Measurements from ENCODE around the gene DZIP1. TPM values are rescaled to one million over a fixed set of nuclear protein-coding genes. Genes with fewer than 3 reads are reported as not detected.

The DZIP1 gene
- total and polyA plus RNA-seq, 2 of the 13 experiments (the other 11 are each of a cell fraction or from before 2014, with no cell fraction given), result 11.0 to 36.7 TPM

DNA sequence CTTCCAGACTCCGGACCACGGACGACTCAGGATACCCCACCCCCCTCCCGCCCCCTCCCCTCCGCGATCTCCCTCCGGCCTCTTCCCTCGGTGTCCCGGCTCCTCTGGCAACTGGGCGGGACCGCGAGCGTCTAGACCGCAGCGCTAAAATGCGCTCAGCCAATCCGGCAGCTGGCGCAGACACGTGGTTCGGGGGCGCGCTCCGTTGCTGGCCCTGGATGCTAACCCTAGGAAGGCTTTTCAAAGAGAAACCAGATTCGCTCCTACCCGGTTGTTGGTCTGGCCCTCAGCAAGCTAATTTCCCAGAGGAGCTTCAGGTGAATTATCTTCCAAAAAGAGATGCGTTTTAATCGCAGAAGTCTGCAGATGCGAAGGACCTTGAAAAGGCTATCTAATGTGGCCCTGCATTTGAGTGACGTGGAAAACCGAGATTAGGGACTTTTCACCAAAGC, at the start of gene DZIP1 (continued):
- TF ChIP-seq, protein P1, sequence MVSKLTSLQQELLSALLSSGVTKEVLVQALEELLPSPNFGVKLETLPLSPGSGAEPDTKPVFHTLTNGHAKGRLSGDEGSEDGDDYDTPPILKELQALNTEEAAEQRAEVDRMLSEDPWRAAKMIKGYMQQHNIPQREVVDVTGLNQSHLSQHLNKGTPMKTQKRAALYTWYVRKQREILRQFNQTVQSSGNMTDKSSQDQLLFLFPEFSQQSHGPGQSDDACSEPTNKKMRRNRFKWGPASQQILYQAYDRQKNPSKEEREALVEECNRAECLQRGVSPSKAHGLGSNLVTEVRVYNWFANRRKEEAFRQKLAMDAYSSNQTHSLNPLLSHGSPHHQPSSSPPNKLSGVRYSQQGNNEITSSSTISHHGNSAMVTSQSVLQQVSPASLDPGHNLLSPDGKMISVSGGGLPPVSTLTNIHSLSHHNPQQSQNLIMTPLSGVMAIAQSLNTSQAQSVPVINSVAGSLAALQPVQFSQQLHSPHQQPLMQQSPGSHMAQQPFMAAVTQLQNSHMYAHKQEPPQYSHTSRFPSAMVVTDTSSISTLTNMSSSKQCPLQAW (CRISPR knock-in tag; IDR thresholded peaks at IDR 0.05), result no peak
- TF ChIP-seq NFYC (CRISPR knock-in tag; IDR thresholded peaks at IDR 0.05), result peak; percentile 76
- TF ChIP-seq, protein P2, sequence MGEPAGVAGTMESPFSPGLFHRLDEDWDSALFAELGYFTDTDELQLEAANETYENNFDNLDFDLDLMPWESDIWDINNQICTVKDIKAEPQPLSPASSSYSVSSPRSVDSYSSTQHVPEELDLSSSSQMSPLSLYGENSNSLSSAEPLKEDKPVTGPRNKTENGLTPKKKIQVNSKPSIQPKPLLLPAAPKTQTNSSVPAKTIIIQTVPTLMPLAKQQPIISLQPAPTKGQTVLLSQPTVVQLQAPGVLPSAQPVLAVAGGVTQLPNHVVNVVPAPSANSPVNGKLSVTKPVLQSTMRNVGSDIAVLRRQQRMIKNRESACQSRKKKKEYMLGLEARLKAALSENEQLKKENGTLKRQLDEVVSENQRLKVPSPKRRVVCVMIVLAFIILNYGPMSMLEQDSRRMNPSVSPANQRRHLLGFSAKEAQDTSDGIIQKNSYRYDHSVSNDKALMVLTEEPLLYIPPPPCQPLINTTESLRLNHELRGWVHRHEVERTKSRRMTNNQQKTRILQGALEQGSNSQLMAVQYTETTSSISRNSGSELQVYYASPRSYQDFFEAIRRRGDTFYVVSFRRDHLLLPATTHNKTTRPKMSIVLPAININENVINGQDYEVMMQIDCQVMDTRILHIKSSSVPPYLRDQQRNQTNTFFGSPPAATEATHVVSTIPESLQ (CRISPR knock-in tag; conservative IDR thresholded peaks at IDR 0.05), result no peak
- TF ChIP-seq IKZF1 (IDR thresholded peaks at IDR 0.05), result no peak
- no peak for TF ChIP-seq ZNF777 (CRISPR knock-in tag; IDR thresholded peaks at IDR 0.05)
- no peak for TF ChIP-seq HNRNPL (IDR thresholded peaks at IDR 0.05; ENCODE audit: low read depth, low read length)
- no peak for TF ChIP-seq SP1 (IDR thresholded peaks at IDR 0.05)
- TF ChIP-seq SP1 (CRISPR knock-in tag; IDR thresholded peaks at IDR 0.05), result peak; percentile 35; the same call in 1 of the 2 replicates
- no peak for TF ChIP-seq ZNF629 (CRISPR knock-in tag; conservative IDR thresholded peaks at IDR 0.05)
- peak in 1 of 2 experiments; percentile 27; a peak in 1 of 4 replicates for TF ChIP-seq KLF16 (CRISPR knock-in tag; IDR thresholded peaks at IDR 0.05)
- 0 out of 2 replicates have a peak, but pooled peaks have one; percentile 10 for TF ChIP-seq BCL6 (CRISPR knock-in tag; IDR thresholded peaks at IDR 0.05)
- TF ChIP-seq, protein P3, sequence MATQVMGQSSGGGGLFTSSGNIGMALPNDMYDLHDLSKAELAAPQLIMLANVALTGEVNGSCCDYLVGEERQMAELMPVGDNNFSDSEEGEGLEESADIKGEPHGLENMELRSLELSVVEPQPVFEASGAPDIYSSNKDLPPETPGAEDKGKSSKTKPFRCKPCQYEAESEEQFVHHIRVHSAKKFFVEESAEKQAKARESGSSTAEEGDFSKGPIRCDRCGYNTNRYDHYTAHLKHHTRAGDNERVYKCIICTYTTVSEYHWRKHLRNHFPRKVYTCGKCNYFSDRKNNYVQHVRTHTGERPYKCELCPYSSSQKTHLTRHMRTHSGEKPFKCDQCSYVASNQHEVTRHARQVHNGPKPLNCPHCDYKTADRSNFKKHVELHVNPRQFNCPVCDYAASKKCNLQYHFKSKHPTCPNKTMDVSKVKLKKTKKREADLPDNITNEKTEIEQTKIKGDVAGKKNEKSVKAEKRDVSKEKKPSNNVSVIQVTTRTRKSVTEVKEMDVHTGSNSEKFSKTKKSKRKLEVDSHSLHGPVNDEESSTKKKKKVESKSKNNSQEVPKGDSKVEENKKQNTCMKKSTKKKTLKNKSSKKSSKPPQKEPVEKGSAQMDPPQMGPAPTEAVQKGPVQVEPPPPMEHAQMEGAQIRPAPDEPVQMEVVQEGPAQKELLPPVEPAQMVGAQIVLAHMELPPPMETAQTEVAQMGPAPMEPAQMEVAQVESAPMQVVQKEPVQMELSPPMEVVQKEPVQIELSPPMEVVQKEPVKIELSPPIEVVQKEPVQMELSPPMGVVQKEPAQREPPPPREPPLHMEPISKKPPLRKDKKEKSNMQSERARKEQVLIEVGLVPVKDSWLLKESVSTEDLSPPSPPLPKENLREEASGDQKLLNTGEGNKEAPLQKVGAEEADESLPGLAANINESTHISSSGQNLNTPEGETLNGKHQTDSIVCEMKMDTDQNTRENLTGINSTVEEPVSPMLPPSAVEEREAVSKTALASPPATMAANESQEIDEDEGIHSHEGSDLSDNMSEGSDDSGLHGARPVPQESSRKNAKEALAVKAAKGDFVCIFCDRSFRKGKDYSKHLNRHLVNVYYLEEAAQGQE (IDR thresholded peaks at IDR 0.05; ENCODE audit: borderline replicate concordance in 1 of 2, low read depth in 1 of 2, low read length in 2 of 2), result no peak
- no peak for TF ChIP-seq JUND (CRISPR knock-in tag; IDR thresholded peaks at IDR 0.05)
- no peak for TF ChIP-seq HNF1A (IDR thresholded peaks at IDR 0.05; ENCODE audit: low read depth)
- TF ChIP-seq HNF1A (CRISPR knock-in tag; IDR thresholded peaks at IDR 0.05; ENCODE audit: borderline replicate concordance), result no peak

All from HepG2 (cell line).